Measurements from ENCODE around the gene ZNF814. TPM values are rescaled to one million over a fixed set of nuclear protein-coding genes. Genes with fewer than 3 reads are reported as not detected.

The ZNF814 gene
- total RNA-seq, 1 donor from 2014 or later, result 19.3 TPM

- H3K36me3 ChIP-seq (ENCODE audit: control insufficient read depth, insufficient read depth, low read length), result no peaks in the 10 kb centered on the region
- no peak for DNase-seq (ENCODE audit: low read depth)
- no peak for TF ChIP-seq CTCF (IDR thresholded peaks at IDR 0.05; ENCODE audit: insufficient read depth, low read length, poor library complexity, severe bottlenecking)
- H3K4me3 ChIP-seq (ENCODE audit: low read depth, low read length), result peak overlapping the region; percentile 72
- no peaks in the 10 kb centered on the region for H3K27me3 ChIP-seq (ENCODE audit: control insufficient read depth, insufficient read depth, low read length)
Observed at GRCh38 chr19:57820599-57820998, 68.2 kb downstream of the ZNF814 start.

- peak overlapping the region; percentile 72 for H3K4me3 ChIP-seq (ENCODE audit: low read depth, low read length)
- H3K27me3 ChIP-seq (ENCODE audit: control insufficient read depth, insufficient read depth, low read length), result no peaks in the 10 kb centered on the region
- no peak for TF ChIP-seq CTCF (IDR thresholded peaks at IDR 0.05; ENCODE audit: insufficient read depth, low read length, poor library complexity, severe bottlenecking)
- peak; percentile 87 for DNase-seq (ENCODE audit: low read depth)
- H3K36me3 ChIP-seq (ENCODE audit: control insufficient read depth, insufficient read depth, low read length), result no peaks in the 10 kb centered on the region
Observed at GRCh38 chr19:57819475-57820148, 69.2 kb downstream of the ZNF814 start.

GRCh38 chr19:57818378-57818777 is 70.5 kb downstream of the ZNF814 start:
- Histone ChIP-seq H3K36me3 (ENCODE audit: control insufficient read depth, insufficient read depth, low read length) (no peaks in the 10 kb centered on the region), H3K27me3 (ENCODE audit: control insufficient read depth, insufficient read depth, low read length) (no peaks in the 10 kb centered on the region), H3K4me3 (ENCODE audit: low read depth, low read length) (no peak overlapping the region)
- DNase-seq (ENCODE audit: low read depth), result no peak
- TF ChIP-seq CTCF (IDR thresholded peaks at IDR 0.05; ENCODE audit: insufficient read depth, low read length, poor library complexity, severe bottlenecking), result no peak

GRCh38 chr19:57817976-57818375 is 70.9 kb downstream of the ZNF814 start:
- Histone ChIP-seq H3K36me3 (ENCODE audit: control insufficient read depth, insufficient read depth, low read length) (no peaks in the 10 kb centered on the region), H3K27me3 (ENCODE audit: control insufficient read depth, insufficient read depth, low read length) (no peaks in the 10 kb centered on the region), H3K4me3 (ENCODE audit: low read depth, low read length) (no peak overlapping the region)
- no peak for DNase-seq (ENCODE audit: low read depth)
- TF ChIP-seq CTCF (IDR thresholded peaks at IDR 0.05; ENCODE audit: insufficient read depth, low read length, poor library complexity, severe bottlenecking), result no peak

- no peak for TF ChIP-seq CTCF (IDR thresholded peaks at IDR 0.05; ENCODE audit: insufficient read depth, low read length, poor library complexity, severe bottlenecking)
- no peak overlapping the region for H3K4me3 ChIP-seq (ENCODE audit: low read depth, low read length)
Observed at GRCh38 chr19:57816652-57817051, 72.2 kb downstream of the ZNF814 start.

More at GRCh38 chr19:57816652-57817051, 72.2 kb downstream of the ZNF814 start:
- DNase-seq (ENCODE audit: low read depth), result no peak
- Histone ChIP-seq H3K36me3 (ENCODE audit: control insufficient read depth, insufficient read depth, low read length) (no peaks in the 10 kb centered on the region), H3K27me3 (ENCODE audit: control insufficient read depth, insufficient read depth, low read length) (no peaks in the 10 kb centered on the region)
